Activated naive CD4-positive, alpha-beta T cell (primary cell): ENCODE results near the gene RBM8A.

Source experiments
- DNase-seq, 4 experiments: peaks; one replicate each; lab custom pipeline; 2025; lab: John Stamatoyannopoulos, UW

RBM8A gene

GRCh38 chr1:145927063-145927886, at the start of gene RBM8A:
RBM8A (minus strand) TSS chr1:145927484; CDS start chr1:145927426, 58 bp downstream.
- peak; percentile 67 to 86 (median 78) for DNase-seq

- DNase-seq: no peak
These were observed 49.7 kb upstream of the RBM8A start for GRCh38 chr1:145977016-145977415.

- DNase-seq: no peak
These were observed 47.9 kb upstream of the RBM8A start for GRCh38 chr1:145975216-145975615.

- no peak for DNase-seq
These were observed 47.4 kb upstream of the RBM8A start for GRCh38 chr1:145974721-145975120.

- no peak for DNase-seq
These were observed 45.3 kb upstream of the RBM8A start for GRCh38 chr1:145972580-145972979.

- no peak for DNase-seq
These were observed 40.0 kb upstream of the RBM8A start for GRCh38 chr1:145967288-145967687.

- no peak for DNase-seq
These were observed 37.9 kb upstream of the RBM8A start for GRCh38 chr1:145965119-145965744.

GRCh38 chr1:145964328-145965118, 37.2 kb upstream of the RBM8A start, which contains the start of the genes ANKRD34A and POLR3GL:
ANKRD34A (minus strand) TSS chr1:145964575; CDS start chr1:145961759, 2,816 bp downstream.
POLR3GL (plus strand) TSS chr1:145964690; CDS start chr1:145974866, 10,176 bp downstream.
- DNase-seq: peak; percentile 66 to 84 (median 77)

- no peak for DNase-seq
These were observed 36.2 kb upstream of the RBM8A start for GRCh38 chr1:145963265-145964019.

- peak in 2 of 4 experiments; percentile 14 to 18 for DNase-seq
These were observed 35.1 kb upstream of the RBM8A start for GRCh38 chr1:145962157-145963102.

- peak; percentile 13 to 29 (median 20) for DNase-seq
These were observed 34.3 kb upstream of the RBM8A start for GRCh38 chr1:145961425-145962156.

GRCh38 chr1:145961109-145961424, 33.8 kb upstream of the RBM8A start:
- no peak for DNase-seq

GRCh38 chr1:145960468-145961108, 33.3 kb upstream of the RBM8A start:
- peak in 2 of 4 experiments; percentile 18 to 44 for DNase-seq

- DNase-seq: no peak
These were observed 32.7 kb upstream of the RBM8A start for GRCh38 chr1:145959957-145960467.

- DNase-seq: no peak
These were observed 32.0 kb upstream of the RBM8A start for GRCh38 chr1:145959333-145959732.

GRCh38 chr1:145958734-145959133, 31.4 kb upstream of the RBM8A start:
- DNase-seq: no peak

- peak; percentile 72 to 92 (median 82) for DNase-seq
These were observed 30.4 kb upstream of the RBM8A start, which contains the start of gene LIX1L for GRCh38 chr1:145957443-145958319. LIX1L (minus strand) TSS chr1:145958017; CDS start chr1:145957927, 90 bp downstream.
